ENCODE results near the gene HOXA4. TPM values are rescaled to one million over a fixed set of nuclear protein-coding genes. Genes with fewer than 3 reads are reported as not detected.

The HOXA4 gene
- total RNA-seq, 1 experiment from 2014 or later: not detected

- TF ChIP-seq AFF4 (CRISPR knock-in tag; IDR thresholded peaks at IDR 0.05; ENCODE audit: borderline replicate concordance) (no peak), FOXP1 (CRISPR knock-in tag; IDR thresholded peaks at IDR 0.05; ENCODE audit: borderline replicate concordance) (no peak), IRF2 (CRISPR knock-in tag; IDR thresholded peaks at IDR 0.05; ENCODE audit: borderline replicate concordance, low read depth) (no peak)
Observed at GRCh38 chr7:27079234-27079975, 51.2 kb downstream of the HOXA4 start (continued).

- no peak for TF ChIP-seq E2F1 (CRISPR knock-in tag; IDR thresholded peaks at IDR 0.05)
- no peak for TF ChIP-seq ZNF396 (CRISPR knock-in tag; IDR thresholded peaks at IDR 0.05; ENCODE audit: borderline replicate concordance)
- TF ChIP-seq ATF6 (CRISPR knock-in tag; IDR thresholded peaks at IDR 0.05): no peak
- no peak for TF ChIP-seq PRRX2 (CRISPR knock-in tag; IDR thresholded peaks at IDR 0.05)
- peaks cover 3% of the 10 kb centered on the region; the same call in 1 of the 2 replicates for H3K9me3 Mint-ChIP-seq
- peaks cover 3% of the 10 kb centered on the region; the same call in 1 of the 2 replicates for H3K4me1 Mint-ChIP-seq
- DNase-seq (ENCODE audit: low spot score): no peak
- ATAC-seq: no peak
- no peak overlapping the region for H3K4me3 Mint-ChIP-seq
- H3K27ac Mint-ChIP-seq: no peak overlapping the region
- no peaks in the 10 kb centered on the region for H3K36me3 Mint-ChIP-seq
- ChIA-PET POLR2A (no interaction called here), CTCF (no interaction called here)
- peaks cover 29% of the 10 kb centered on the region for H3K27me3 Mint-ChIP-seq (ENCODE audit: low read depth)
Observed at GRCh38 chr7:27078616-27079233, 51.8 kb downstream of the HOXA4 start.

Small RNA genes lying within 50 kb of the gene (microRNA-seq; reads per million reads assigned to microRNA genes)
- gene MIR196B (ENCODE audit: borderline number of aligned reads): not detected

Other genes starting within 250 kb of the HOXA4 start
- not detected in 3 replicates for gene HOXA1, start 34.8 kb downstream of the HOXA4 start, total RNA-seq (2021)
- not detected in 3 replicates for gene HOXA2, start 28.1 kb downstream of the HOXA4 start, total RNA-seq (2021)
- gene HOXA5, start 12.9 kb upstream of the HOXA4 start, total RNA-seq (2021): 0.14 TPM in 1 of 3 replicates, not detected in the others
- not detected in 3 replicates for gene HOXA6, start 17.0 kb upstream of the HOXA4 start, total RNA-seq (2021)
- 0.11 TPM in 1 of 3 replicates, not detected in the others for gene HOXA3, start 21.8 kb upstream of the HOXA4 start, total RNA-seq (2021)
- gene HOXA7, start 25.9 kb upstream of the HOXA4 start, total RNA-seq (2021): not detected in 3 replicates
- not detected in 3 replicates for gene HOXA9, start 34.8 kb upstream of the HOXA4 start, total RNA-seq (2021)
- gene HOXA10, start 43.6 kb upstream of the HOXA4 start, total RNA-seq (2021): 0.07 TPM in 1 of 3 replicates, not detected in the others
- not detected in 3 replicates for gene HOXA11, start 54.5 kb upstream of the HOXA4 start, total RNA-seq (2021)
- gene HOXA13, start 69.3 kb upstream of the HOXA4 start, total RNA-seq (2021): not detected in 3 replicates
- gene EVX1, start 112.0 kb upstream of the HOXA4 start, total RNA-seq (2021): not detected in 3 replicates

Data from WTC11 (cell line).